Kidney tubule cell (primary cell): Measurements from ENCODE around the gene HMX2.
"Not testable (repeated sequence)": the region's sequence is repeated elsewhere in the genome, so short reads cannot be mapped to it uniquely, and the experiment has no call there.

ENCODE experiments used
- DNase-seq: peaks from one replicate; pipeline ENCODE4 v3.0.0-alpha.2; 2018; ENCODE audit warnings: low spot score

HMX2 gene

DNA sequence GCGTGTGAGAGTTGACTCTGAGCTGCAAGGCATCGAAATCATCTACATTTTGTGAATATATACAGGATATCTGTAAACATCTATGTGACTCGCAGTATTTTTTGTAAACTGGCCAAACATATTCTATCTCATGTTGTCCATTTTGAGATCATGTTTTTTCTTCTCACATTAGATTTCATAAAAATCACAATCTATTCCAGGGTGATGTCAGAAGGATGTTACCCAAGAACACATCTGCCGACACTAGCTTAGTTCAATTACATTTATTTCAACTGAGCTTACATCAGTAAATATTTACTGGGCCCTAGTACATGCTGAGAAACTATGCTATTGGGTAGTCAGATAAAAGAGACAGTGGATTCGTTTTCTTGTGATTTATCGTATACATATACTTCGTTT, 3.8 kb downstream of the HMX2 start:
- DNase-seq = no peak

DNA sequence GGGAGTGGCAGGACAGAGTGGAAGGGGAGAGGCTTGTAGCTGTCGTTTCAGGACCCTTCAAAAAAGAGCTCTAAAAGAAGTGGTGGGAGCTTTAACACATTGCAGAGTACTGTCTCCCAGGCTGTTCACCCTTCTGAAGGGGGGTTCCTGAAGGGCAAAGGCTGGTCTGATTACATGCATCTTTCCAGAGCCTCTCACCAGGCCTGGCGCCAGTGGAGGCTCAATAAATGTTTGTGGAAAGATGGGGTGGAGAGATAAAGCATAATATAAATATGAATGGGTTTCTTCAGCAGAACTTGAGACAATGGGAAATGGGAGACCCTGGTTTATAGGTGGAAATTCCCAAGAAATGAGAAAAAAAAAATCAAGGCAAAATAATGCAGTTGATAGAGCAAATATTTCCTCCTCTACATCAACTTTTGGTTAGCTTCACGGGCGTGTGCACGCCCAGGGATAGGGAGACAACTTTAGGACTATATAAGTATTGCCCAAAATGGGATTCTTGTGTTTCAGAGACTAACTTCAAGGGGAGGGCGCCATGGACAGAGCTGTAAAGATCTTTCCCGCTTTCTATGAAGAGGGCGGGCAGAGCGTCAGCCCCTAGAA, 5.7 kb downstream of the HMX2 start:
- no peak for DNase-seq

GRCh38 chr10:123154092-123154710, 6.3 kb downstream of the HMX2 start, which contains the start of gene BUB3:
Gene BUB3 (plus strand): TSS chr10:123154402. CDS start chr10:123154918, 516 bp downstream.
- DNase-seq = peak; percentile 100

GRCh38 chr10:123154711-123155505, 7.0 kb downstream of the HMX2 start:
- DNase-seq = peak; percentile 70

GRCh38 chr10:123156078-123156477, 8.1 kb downstream of the HMX2 start:
- no peak for DNase-seq

DNA sequence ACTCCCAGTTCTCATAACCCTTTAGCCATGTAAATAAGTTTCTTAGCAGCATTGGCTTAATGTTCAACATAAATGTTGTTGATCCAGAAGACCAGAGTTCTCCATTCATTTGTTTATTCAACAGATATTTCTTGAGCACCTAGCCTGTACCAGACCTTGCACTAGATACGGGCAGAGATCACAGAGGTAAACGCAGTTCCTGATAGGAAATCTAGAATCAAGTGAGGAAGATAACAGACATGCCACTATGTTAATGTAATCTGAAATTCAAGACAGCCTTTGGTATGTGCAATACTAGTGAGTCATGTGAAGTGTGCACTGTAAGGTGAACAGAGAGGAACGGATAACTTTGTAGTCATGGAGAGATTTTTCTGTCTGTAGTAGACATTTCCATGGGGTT, 9.3 kb downstream of the HMX2 start:
- peak; percentile 71 for DNase-seq

DNA sequence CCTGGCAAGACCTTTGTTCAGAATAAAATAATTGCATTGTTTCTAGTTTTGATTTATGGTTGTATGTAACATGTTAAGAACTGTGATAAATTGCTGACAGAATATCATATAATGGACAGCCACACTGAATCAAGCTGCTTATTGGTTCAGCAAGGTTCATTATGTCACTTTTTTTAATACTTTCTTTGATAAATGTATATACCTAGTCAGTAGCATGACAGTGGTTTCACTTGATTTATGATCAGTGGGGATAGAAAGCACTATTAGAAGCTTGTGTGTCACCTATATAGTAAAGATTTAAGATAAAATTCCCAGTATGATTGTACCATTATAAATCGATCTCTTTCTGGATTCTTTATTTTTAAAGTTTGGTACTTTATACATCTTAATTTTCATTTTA, 10.7 kb downstream of the HMX2 start:
- DNase-seq = no peak

GRCh38 chr10:123160311-123160980, 12.5 kb downstream of the HMX2 start:
- no peak for DNase-seq

GRCh38 chr10:123164319-123164718, 16.4 kb downstream of the HMX2 start:
- DNase-seq = no peak

GRCh38 chr10:123165445-123166072, 17.6 kb downstream of the HMX2 start:
- no peak for DNase-seq

GRCh38 chr10:123166618-123167017, 18.7 kb downstream of the HMX2 start:
- DNase-seq = peak; percentile 44

DNA sequence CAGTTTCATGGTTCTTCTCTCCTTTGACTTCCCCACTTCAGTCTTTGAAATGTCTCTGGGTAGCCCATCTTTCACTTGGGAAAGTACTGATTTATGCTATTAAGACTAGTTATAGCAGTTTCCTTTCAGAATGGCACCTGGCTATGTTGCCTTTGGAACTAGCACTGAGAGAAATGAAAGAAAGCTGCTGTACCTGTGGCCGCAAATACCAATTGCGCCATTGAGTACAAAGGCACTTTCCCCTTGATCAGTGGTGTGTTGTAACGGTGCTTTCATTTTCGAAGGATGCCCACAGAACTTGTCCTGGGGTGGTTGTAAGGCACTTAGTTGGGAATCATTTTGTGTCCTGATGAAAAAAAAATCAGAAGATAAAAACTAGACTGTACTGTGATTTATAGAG, 23.0 kb downstream of the HMX2 start:
- DNase-seq = no peak

DNA sequence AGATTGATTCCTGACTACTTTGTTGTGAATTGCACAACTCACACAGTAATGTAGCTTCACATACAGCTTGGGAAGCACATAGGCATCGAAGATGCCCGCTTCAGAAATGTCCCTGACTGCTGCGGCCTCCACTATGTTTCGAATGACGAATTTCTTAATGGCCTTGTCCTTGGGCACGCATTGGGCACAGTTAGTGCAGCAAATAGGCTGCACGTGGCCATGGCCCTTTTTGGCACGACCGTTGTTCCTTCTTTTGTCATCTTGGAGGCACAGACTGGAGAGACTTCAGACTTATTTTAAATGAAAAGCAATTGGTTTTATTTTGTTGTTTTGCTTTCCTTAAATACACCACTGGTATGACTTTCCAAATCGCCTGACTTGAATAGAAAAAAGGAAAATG, 23.7 kb downstream of the HMX2 start:
- DNase-seq = not testable (repeated sequence)

GRCh38 chr10:123175389-123176387, 27.8 kb downstream of the HMX2 start:
- no peak for DNase-seq

GRCh38 chr10:123178390-123178789, 30.5 kb downstream of the HMX2 start:
- DNase-seq = not testable (repeated sequence)

GRCh38 chr10:123180101-123181090, 32.5 kb downstream of the HMX2 start:
- DNase-seq = no peak

GRCh38 chr10:123183724-123184123, 35.8 kb downstream of the HMX2 start:
- DNase-seq = no peak

DNA sequence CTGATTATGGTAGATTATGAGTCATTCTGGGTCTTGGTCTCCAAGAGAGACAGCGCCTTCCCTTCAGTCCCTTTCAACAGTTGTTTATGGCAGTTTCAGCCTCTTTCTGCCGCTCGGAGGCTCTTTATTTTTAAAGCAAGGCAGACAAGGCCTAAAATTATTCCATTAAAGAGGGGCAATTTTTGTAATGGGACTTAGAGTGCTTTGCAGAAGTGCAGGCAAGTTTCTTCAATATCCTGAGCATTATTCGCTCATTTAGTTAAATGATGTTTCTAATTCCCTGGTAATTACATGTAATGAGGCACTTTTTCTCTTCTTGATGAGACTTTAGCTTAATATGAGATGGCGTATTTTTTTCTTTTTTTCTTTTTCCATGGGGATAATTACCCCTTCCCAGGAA, 39.8 kb downstream of the HMX2 start:
- DNase-seq = no peak

GRCh38 chr10:123191886-123192285, 44.0 kb downstream of the HMX2 start:
- DNase-seq = no peak

GRCh38 chr10:123194056-123194455, 46.1 kb downstream of the HMX2 start:
- no peak for DNase-seq
